Hepatocyte (in vitro differentiated cells): ENCODE results near the gene ZGPAT.

Experiments used
- EZH2 ChIP-seq: fragments of 200-600 bp; sonication (generic); IDR thresholded peaks from 2 replicates; pipeline ENCODE4 v1.6.1; 2016; ENCODE audit warnings: antibody characterized with exemption, mild to moderate bottlenecking, borderline replicate concordance
- EZH2phosphoT487 ChIP-seq: fragments of 200-600 bp; sonication (generic); IDR thresholded peaks from one replicate; pipeline ENCODE4 v1.6.1; 2018; ENCODE audit warnings: antibody characterized with exemption, mild to moderate bottlenecking, low read depth, moderate library complexity; ENCODE audit not compliant: unreplicated experiment, severe bottlenecking
- TF ChIP-seq, protein P1 (sequence below): fragments of 200-600 bp; sonication (generic); IDR thresholded peaks from 2 replicates; pipeline ENCODE4 v1.5.1; 2016; ENCODE audit warnings: antibody characterized with exemption, mild to moderate bottlenecking; ENCODE audit not compliant: poor library complexity

DNA sequence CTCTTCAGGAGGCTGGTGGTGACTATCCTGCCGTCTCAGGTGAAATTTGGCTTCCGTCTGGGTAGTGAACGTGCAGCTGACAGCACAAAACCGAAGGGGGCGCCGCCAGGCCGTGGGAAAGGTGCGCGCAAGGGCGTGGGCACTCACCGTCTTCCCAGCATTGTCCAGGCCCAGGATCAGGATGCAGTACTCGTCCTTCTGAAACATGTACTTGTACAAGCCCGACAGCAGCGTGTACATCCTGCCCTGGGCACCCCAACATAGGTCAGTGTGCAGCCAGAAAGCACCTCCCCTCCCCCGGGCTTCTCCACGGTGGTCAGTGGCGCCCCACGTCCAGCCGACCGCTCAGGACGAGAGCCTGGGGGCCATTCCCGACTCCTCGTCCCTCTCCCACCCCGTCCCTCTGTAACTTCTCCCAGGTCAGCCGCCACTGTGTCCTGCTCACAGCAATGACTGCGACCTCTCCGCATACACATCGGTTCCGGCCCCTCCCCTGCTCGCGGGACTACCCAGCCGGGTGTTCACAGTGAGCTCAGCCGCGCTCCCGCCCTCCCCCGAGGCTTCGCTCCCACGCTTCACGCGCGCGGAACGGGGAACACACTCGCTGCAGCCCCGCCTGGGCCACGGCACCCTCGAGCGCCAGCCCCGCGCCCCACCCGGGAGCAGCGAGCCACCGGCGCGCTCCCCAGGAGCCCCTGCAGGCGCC is 834 bp upstream of the ZGPAT start:
- TF ChIP-seq, protein P1, sequence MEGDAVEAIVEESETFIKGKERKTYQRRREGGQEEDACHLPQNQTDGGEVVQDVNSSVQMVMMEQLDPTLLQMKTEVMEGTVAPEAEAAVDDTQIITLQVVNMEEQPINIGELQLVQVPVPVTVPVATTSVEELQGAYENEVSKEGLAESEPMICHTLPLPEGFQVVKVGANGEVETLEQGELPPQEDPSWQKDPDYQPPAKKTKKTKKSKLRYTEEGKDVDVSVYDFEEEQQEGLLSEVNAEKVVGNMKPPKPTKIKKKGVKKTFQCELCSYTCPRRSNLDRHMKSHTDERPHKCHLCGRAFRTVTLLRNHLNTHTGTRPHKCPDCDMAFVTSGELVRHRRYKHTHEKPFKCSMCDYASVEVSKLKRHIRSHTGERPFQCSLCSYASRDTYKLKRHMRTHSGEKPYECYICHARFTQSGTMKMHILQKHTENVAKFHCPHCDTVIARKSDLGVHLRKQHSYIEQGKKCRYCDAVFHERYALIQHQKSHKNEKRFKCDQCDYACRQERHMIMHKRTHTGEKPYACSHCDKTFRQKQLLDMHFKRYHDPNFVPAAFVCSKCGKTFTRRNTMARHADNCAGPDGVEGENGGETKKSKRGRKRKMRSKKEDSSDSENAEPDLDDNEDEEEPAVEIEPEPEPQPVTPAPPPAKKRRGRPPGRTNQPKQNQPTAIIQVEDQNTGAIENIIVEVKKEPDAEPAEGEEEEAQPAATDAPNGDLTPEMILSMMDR = peak; percentile 47
- no peak for TF ChIP-seq EZH2phosphoT487
- TF ChIP-seq EZH2 = no peak
